Lung (tissue), 12 donors: ENCODE results near the gene ANKAR. TPM values are rescaled to one million over a fixed set of nuclear protein-coding genes. Genes with fewer than 3 reads are reported as not detected.
"Not testable (repeated sequence)": the region's sequence is repeated elsewhere in the genome, so short reads cannot be mapped to it uniquely, and the experiment has no call there.

Experiments
- ATAC-seq: fragments of 200-7000 bp; cut with Tn5 transposase; one replicate; pipeline ENCODE4 v1.9.1; 2020; ENCODE audit warnings: moderate number of reproducible peaks; ENCODE audit not compliant: insufficient read depth, low FRiP score
- DNase-seq, 3 donors: peaks; one replicate each; pipeline ENCODE4 v3.0.0-alpha.2; 2013 to 2017
- H3K27ac ChIP-seq, 2 donors: one replicate each; pipeline ENCODE4 v1.5.1; 2013; ENCODE audit warnings: mild to moderate bottlenecking in 2 of 2, moderate library complexity in 2 of 2, control low read depth in 1 of 2, inconsistent platforms in 1 of 2, low read depth in 1 of 2, low read length in 1 of 2
- H3K27me3 ChIP-seq, 3 donors: one replicate each; pipeline ENCODE4 v1.5.1; 2013; ENCODE audit warnings: low read length in 2 of 3; ENCODE audit not compliant: control insufficient read depth in 3 of 3, insufficient read depth in 3 of 3
- H3K36me3 ChIP-seq, 4 donors: one replicate each; pipeline ENCODE4 v1.5.1; 2013; ENCODE audit warnings: low read length in 4 of 4, mild to moderate bottlenecking in 1 of 4, moderate library complexity in 1 of 4; ENCODE audit not compliant: control insufficient read depth in 4 of 4, insufficient read depth in 4 of 4
- H3K4me1 ChIP-seq, 5 donors: one replicate each; pipeline ENCODE4 v1.5.1; 2013; ENCODE audit warnings: low read length in 5 of 5, mild to moderate bottlenecking in 2 of 5, moderate library complexity in 1 of 5; ENCODE audit not compliant: control insufficient read depth in 5 of 5, insufficient read depth in 5 of 5
- H3K4me3 ChIP-seq: one replicate; pipeline ENCODE4 v1.5.1; 2013; ENCODE audit warnings: mild to moderate bottlenecking, control low read depth, moderate library complexity
- H3K9ac ChIP-seq, 2 donors: one replicate each; pipeline ENCODE4 v1.5.1; 2013; ENCODE audit warnings: low read length in 2 of 2, control low read depth in 1 of 2; ENCODE audit not compliant: insufficient read depth in 1 of 2
- H3K9me3 ChIP-seq, 4 donors: one replicate each; pipeline ENCODE4 v1.5.1; 2013; ENCODE audit warnings: low read length in 3 of 4, mild to moderate bottlenecking in 1 of 4, moderate library complexity in 1 of 4; ENCODE audit not compliant: control insufficient read depth in 4 of 4, insufficient read depth in 3 of 4
- WGBS, 2 donors: extraction: QIAGEN DNeasy Blood & Tissue Kit; methylation state at CpG; one replicate each; pipeline ENCODE4 v1.1.7; 2013; 5-methylcytosine and 5-hydroxymethylcytosine counted together
- polyA plus RNA-seq, 2 donors: library from polyadenylated mRNA; stranded (reverse); fragments of 200-250 nt; gene quantifications; one replicate each; pipeline ENCODE4 v1.2.1, GENCODE V29; 2013
- total RNA-seq, 2 donors: library from RNA; depleted of rRNA in 1 of 2; stranded (reverse); fragments of >200 nt in 1 of 2; gene quantifications; one replicate each; pipeline ENCODE4 v1.2.1, GENCODE V29; 2014 to 2021
- TF ChIP-seq, protein P1 (sequence below): IDR thresholded peaks from 2 replicates; pipeline ENCODE4 v1.5.1; 2012; ENCODE audit warnings: mild to moderate bottlenecking; ENCODE audit errors: control extremely low read depth, extremely low read depth
- donor health status: control.
- donor health status: control.
- donor health status: Bipolar disorder and iron deficiency.
- donor health status: healthy.
- donor health status: DM: yes; HTN: yes; CAD: no.

ANKAR gene
- total and polyA plus RNA-seq, 4 donors: 0.95 to 39.2 (median 6.0) TPM

DNA sequence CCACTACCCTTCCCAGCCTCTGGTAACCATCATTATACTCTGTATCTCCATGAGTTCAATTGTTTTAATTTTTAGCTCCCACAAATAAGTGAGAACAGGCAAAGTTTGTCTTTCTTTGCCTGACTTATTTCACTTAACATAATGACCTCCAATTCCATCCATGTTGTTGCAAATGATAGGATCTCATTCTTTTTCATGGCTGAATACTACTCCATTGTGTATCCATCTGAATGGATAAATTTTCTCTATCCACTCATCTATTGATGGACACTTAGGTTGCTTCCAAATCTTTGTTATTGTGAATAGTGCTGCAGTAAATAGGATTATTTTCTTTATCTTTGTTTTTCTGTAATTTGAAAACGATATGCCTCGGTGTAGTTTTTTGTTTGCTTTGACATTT lies 26.2 kb downstream of the ANKAR start:
- no peak overlapping the region for H3K9ac ChIP-seq
- WGBS, 2 donors: 49% methylated on average over 2 of the region's 2 CpGs
- TF ChIP-seq, protein P1, sequence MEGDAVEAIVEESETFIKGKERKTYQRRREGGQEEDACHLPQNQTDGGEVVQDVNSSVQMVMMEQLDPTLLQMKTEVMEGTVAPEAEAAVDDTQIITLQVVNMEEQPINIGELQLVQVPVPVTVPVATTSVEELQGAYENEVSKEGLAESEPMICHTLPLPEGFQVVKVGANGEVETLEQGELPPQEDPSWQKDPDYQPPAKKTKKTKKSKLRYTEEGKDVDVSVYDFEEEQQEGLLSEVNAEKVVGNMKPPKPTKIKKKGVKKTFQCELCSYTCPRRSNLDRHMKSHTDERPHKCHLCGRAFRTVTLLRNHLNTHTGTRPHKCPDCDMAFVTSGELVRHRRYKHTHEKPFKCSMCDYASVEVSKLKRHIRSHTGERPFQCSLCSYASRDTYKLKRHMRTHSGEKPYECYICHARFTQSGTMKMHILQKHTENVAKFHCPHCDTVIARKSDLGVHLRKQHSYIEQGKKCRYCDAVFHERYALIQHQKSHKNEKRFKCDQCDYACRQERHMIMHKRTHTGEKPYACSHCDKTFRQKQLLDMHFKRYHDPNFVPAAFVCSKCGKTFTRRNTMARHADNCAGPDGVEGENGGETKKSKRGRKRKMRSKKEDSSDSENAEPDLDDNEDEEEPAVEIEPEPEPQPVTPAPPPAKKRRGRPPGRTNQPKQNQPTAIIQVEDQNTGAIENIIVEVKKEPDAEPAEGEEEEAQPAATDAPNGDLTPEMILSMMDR: no peak
- no peaks in the 10 kb centered on the region for H3K36me3 ChIP-seq
- ATAC-seq: no peak
- no peak overlapping the region for H3K4me3 ChIP-seq
- DNase-seq: no peak
- H3K4me1 ChIP-seq: no peaks in the 10 kb centered on the region
- H3K27me3 ChIP-seq: no peaks in the 10 kb centered on the region
- no peak overlapping the region for H3K27ac ChIP-seq
- H3K9me3 ChIP-seq: no peaks in the 10 kb centered on the region

DNA sequence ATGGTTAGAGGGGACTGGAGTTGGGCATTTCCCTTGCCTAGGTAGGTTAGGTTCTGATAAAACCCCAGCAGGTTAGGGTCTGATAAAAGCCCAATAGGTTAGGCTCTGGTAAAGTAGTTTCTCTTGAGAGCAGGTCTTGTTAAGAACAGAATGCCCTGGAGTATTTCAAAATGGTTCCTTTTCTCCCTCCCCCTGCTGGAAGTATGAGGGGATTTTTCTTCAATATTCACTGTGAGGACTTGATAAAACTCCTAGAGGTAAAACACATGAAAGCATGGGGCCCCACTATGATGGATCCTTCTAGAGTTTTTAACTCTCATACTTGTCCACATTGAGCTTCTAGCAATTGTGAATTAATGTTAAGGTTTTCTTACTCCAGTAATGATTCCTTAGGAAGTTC lies 27.6 kb downstream of the ANKAR start:
- no peaks in the 10 kb centered on the region for H3K4me1 ChIP-seq
- no peaks in the 10 kb centered on the region for H3K27me3 ChIP-seq
- no peak for DNase-seq
- H3K9me3 ChIP-seq: no peaks in the 10 kb centered on the region
- no peak overlapping the region for H3K9ac ChIP-seq
- no peak overlapping the region for H3K27ac ChIP-seq
- H3K4me3 ChIP-seq: no peak overlapping the region
- no peak for ATAC-seq
- TF ChIP-seq, protein P1: no peak
- H3K36me3 ChIP-seq: peaks cover 0 to 6% (median 3%) of the 10 kb centered on the region in 4 donors

DNA sequence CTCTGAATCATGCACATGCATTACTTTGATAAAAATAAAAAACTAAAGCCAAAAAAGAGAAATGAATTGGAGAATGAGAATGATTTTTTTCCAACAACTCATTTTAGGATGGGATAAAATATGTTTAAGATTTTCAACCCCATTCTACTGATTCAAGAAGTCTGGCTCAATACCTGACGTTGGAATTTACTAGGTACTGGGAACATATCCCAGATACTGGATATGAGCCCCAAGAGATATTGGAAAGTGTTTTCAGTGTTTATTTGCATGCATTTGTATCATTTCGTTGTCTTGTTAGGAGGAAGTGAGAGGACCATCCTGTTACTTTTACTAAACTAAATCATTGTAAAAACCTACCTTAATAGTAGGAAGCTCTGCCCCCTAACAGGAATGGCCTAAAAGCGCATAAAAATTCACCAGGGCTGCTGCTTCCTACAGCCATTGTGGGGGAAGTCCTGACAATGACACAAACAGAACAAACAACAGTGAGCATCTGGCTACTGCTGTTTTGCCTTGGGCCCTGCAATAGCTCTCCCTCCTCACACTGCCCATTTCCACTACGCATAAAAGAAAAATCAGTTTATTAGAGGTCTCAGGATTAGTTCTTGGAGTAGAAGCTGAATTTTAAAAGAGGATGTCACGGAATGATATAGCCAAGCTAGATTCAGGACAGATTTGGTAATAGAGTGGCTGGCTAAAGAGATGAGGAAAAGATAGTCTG lies 35.2 kb downstream of the ANKAR start:
- Histone ChIP-seq H3K27ac (no peak overlapping the region), H3K4me3 (no peak overlapping the region), H3K36me3 (peaks cover 4 to 8% (median 6%) of the 10 kb centered on the region in 4 donors), H3K27me3 (no peaks in the 10 kb centered on the region), H3K9ac (no peak overlapping the region), H3K9me3 (no peaks in the 10 kb centered on the region), H3K4me1 (no peaks in the 10 kb centered on the region)
- DNase-seq (no peak), ATAC-seq (no peak)
- TF ChIP-seq, protein P1: no peak
- WGBS, 2 donors: 72 to 84% methylated on average over 5 of the region's 5 CpGs

DNA sequence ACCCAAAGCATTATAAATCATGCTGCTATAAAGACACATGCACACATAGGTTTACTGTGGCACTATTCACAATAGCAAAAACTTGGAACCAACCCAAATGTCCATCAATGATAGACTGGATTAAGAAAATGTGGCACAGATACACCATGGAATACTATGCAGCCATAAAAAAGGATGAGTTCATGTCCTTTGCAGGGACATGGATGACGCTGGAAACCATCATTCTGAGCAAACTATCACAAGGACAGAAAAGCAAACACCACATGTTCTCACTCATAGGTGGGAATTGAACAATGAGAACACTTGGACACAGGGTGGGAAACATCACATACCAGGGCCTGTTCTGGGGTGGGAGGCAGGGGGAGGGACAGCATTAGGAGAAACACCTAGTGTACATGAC lies 43.1 kb downstream of the ANKAR start:
- WGBS, 2 donors: 88 to 94% methylated on average over 1 of the region's 1 CpG
- not testable (repeated sequence) for ATAC-seq, H3K4me1 ChIP-seq, H3K27ac ChIP-seq, H3K9me3 ChIP-seq, H3K27me3 ChIP-seq, DNase-seq, H3K4me3 ChIP-seq, H3K9ac ChIP-seq, H3K36me3 ChIP-seq
